ENCODE measurements around the gene HOXA10.

GRCh38 chr7:27122077-27122910 lies 51.8 kb downstream of the HOXA10 start:
- no peak for TF ChIP-seq POLR2A (IDR thresholded peaks at IDR 0.05)
- TF ChIP-seq CTCF (IDR thresholded peaks at IDR 0.05), result no peak
